Esophagus muscularis mucosa (tissue), 3 donors: Measurements from ENCODE around the gene CCDC78.

Experiments
- POLR2AphosphoS5 ChIP-seq, 2 donors: sonication (generic); formaldehyde crosslinking; IDR thresholded peaks; one replicate each; pipeline ENCODE4 v1.6.1; 2017; ENCODE audit warnings: antibody characterized with exemption in 2 of 2
- TF ChIP-seq, protein P1 (sequence below), 3 experiments: fragments of 200-600 bp in 2 of 3; fragments of 450-650 bp in 1 of 3; sonication (generic) in 2 of 3; IDR thresholded peaks; one replicate each; pipeline ENCODE4 v1.5.1; 2017 to 2019; ENCODE audit warnings: antibody characterized with exemption in 3 of 3, mild to moderate bottlenecking in 2 of 3, moderate library complexity in 1 of 3

DNA sequence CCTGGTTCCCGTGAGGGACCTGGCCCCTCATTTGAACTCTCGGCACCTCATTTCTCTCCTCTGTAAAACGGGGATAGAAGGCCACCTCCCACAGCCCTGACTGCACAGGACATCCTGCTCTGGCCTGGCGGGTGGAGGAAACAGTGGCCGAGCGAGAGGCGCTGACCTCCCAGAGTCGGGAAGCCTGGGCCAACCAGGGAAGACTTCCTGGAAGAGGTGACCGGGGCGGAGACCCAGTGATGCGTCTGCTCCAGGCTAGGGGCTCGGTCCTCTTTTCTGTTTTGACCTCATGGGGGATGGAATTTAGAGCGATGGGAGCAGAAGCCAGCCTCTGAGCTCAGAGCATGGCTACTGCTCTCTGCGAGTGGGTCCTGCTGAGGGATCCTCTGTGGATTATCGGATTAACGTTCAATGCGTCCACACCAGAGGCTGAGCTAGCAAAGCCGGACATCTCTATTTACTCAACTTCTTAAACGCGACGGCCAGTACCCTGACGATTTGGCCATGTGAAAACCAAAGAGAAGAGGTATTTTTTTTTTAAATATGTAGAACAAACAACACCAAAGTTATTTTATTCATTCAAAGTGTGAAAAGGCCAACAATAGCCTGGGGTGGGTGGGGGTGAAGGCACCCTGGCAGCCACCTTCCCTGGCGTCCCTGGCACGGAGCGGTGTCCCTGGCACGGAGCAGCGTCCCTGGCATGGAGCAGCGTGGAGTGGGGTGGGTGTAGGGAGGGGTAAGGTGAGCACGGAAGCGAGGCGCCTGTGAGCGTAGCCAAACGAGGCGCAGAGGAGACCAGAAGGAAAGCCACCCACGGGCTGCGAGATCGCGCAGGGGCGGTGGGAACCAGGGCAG, 25.1 kb upstream of the CCDC78 start:
- TF ChIP-seq, protein P1, sequence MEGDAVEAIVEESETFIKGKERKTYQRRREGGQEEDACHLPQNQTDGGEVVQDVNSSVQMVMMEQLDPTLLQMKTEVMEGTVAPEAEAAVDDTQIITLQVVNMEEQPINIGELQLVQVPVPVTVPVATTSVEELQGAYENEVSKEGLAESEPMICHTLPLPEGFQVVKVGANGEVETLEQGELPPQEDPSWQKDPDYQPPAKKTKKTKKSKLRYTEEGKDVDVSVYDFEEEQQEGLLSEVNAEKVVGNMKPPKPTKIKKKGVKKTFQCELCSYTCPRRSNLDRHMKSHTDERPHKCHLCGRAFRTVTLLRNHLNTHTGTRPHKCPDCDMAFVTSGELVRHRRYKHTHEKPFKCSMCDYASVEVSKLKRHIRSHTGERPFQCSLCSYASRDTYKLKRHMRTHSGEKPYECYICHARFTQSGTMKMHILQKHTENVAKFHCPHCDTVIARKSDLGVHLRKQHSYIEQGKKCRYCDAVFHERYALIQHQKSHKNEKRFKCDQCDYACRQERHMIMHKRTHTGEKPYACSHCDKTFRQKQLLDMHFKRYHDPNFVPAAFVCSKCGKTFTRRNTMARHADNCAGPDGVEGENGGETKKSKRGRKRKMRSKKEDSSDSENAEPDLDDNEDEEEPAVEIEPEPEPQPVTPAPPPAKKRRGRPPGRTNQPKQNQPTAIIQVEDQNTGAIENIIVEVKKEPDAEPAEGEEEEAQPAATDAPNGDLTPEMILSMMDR (IDR thresholded peaks at IDR 0.05): no peak
- TF ChIP-seq POLR2AphosphoS5 (IDR thresholded peaks at IDR 0.05): no peak
